Parathyroid adenoma (tissue), 2 donors: ENCODE results near the gene SLC35E4.

Source experiments
- H2AFZ ChIP-seq: fragments of 300-600 bp; sonication (generic); one replicate; pipeline ENCODE4 v1.7.0; 2017; ENCODE audit warnings: antibody characterized with exemption, mild to moderate bottlenecking
- H3K27ac ChIP-seq: fragments of 300-600 bp; sonication (generic); one replicate; pipeline ENCODE4 v1.7.0; 2017
- H3K27me3 ChIP-seq: fragments of 300-600 bp; sonication (generic); one replicate; pipeline ENCODE4 v1.7.0; 2017; ENCODE audit warnings: low read length; ENCODE audit not compliant: control insufficient read depth, insufficient read depth
- H3K36me3 ChIP-seq: fragments of 300-600 bp; sonication (generic); one replicate; pipeline ENCODE4 v1.7.0; 2017; ENCODE audit warnings: low read length; ENCODE audit not compliant: control insufficient read depth, insufficient read depth
- H3K4me1 ChIP-seq: fragments of 300-600 bp; sonication (generic); one replicate; pipeline ENCODE4 v1.7.0; 2017; ENCODE audit warnings: control low read depth
- H3K4me2 ChIP-seq: fragments of 300-600 bp; sonication (generic); one replicate; pipeline ENCODE4 v1.7.0; 2017; ENCODE audit warnings: low read length
- H3K4me3 ChIP-seq: fragments of 300-600 bp; sonication (generic); one replicate; pipeline ENCODE4 v1.7.0; 2017; ENCODE audit warnings: low read depth, low read length
- H3K79me2 ChIP-seq: fragments of 300-600 bp; sonication (generic); one replicate; pipeline ENCODE4 v1.7.0; 2017; ENCODE audit warnings: control low read depth
- H3K9ac ChIP-seq: fragments of 300-600 bp; sonication (generic); one replicate; pipeline ENCODE4 v1.7.0; 2017; ENCODE audit warnings: mild to moderate bottlenecking
- H3K9me3 ChIP-seq: fragments of 300-600 bp; sonication (generic); one replicate; pipeline ENCODE4 v1.7.0; 2017; ENCODE audit warnings: low read length; ENCODE audit not compliant: control insufficient read depth
- CTCF ChIP-seq: fragments of 300-600 bp; sonication (generic); IDR thresholded peaks from one replicate; pipeline ENCODE4 v1.7.0; 2017; ENCODE audit warnings: antibody characterized with exemption, mild to moderate bottlenecking
- donor health status: primary hyperparathyroidism.

The SLC35E4 gene

GRCh38 chr22:30695351-30695851 lies 59.8 kb downstream of the SLC35E4 start:
- no peaks in the 10 kb centered on the region for H3K4me1 ChIP-seq
- no peak for TF ChIP-seq CTCF
- H3K9me3 ChIP-seq, result no peaks in the 10 kb centered on the region
- H3K79me2 ChIP-seq, result no peaks in the 10 kb centered on the region
- H3K4me3 ChIP-seq, result peak overlapping the region; percentile 88
- H3K27ac ChIP-seq, result peak overlapping the region; percentile 54
- H3K36me3 ChIP-seq, result no peaks in the 10 kb centered on the region
- H3K9ac ChIP-seq, result peak overlapping the region; percentile 37
- H3K4me2 ChIP-seq, result peak overlapping the region; percentile 99
- H3K27me3 ChIP-seq, result no peaks in the 10 kb centered on the region
- H2AFZ ChIP-seq, result peak overlapping the region; percentile 77

GRCh38 chr22:30695871-30696655 lies 60.5 kb downstream of the SLC35E4 start:
- Histone ChIP-seq H3K27me3 (no peaks in the 10 kb centered on the region), H3K9ac (no peak overlapping the region), H3K4me1 (no peaks in the 10 kb centered on the region), H3K4me2 (peak overlapping the region; percentile 99), H3K79me2 (no peaks in the 10 kb centered on the region), H2AFZ (no peak overlapping the region), H3K9me3 (no peaks in the 10 kb centered on the region), H3K36me3 (no peaks in the 10 kb centered on the region), H3K4me3 (peak overlapping the region; percentile 88), H3K27ac (peak overlapping the region; percentile 54)
- TF ChIP-seq CTCF, result no peak
